M059J (cell line): ENCODE data around the gene LMNA. TPM values are rescaled to one million over a fixed set of nuclear protein-coding genes. Genes with fewer than 3 reads are reported as not detected.

ENCODE experiments used
- DNase-seq: peaks from one replicate; pipeline ENCODE4 v3.0.0-alpha.2; 2012; ENCODE audit warnings: low read depth
- total RNA-seq: library from RNA; depleted of rRNA; stranded (reverse); fragments of >200 nt; shearing (Covaris generic); gene quantifications from 2 replicates; pipeline ENCODE4 v1.2.3, GENCODE V29; 2014

LMNA gene
- total RNA-seq, 1 experiment from 2014 or later, result 698 TPM

DNA sequence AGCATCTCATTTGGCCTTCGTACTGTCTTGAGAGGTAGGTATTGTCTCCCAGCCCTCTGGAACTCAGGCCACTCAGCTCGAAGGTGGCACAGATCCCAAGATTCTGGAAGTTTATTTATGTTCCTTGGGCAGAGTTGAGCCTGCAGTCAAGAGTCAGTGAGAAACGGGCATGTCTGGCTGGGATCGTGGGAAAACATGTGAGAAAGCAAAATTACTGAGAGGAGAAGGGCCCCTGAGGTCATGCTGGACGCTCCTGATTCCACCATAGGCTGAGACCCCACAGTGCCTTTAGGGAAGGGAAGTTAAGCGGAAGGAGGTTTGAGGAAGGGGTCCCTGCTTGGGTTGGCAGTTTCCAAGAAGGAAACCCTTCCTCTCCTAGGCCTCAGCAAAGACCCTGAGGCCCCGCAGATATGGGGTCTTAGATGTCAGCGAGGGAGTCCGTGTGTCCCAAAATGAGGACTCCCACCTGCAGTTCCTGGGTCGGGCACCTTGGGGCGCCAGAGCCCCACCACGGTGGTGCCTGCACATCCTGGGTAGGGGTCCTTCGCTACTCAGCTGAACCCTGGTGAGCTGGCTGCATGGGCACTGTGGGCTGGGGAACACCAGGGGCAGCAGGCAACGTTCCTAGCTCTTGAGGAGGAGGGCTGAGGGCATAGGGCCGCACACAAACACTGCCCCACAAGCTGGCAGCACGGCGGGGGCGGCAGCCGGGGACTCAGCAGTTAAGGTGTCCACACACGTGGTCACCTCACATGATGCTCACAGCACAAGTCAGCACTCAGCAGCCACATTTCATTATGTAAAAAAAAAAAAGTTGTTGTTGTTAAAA is 26.6 kb downstream of the LMNA start:
- DNase-seq, result peak; percentile 74

DNA sequence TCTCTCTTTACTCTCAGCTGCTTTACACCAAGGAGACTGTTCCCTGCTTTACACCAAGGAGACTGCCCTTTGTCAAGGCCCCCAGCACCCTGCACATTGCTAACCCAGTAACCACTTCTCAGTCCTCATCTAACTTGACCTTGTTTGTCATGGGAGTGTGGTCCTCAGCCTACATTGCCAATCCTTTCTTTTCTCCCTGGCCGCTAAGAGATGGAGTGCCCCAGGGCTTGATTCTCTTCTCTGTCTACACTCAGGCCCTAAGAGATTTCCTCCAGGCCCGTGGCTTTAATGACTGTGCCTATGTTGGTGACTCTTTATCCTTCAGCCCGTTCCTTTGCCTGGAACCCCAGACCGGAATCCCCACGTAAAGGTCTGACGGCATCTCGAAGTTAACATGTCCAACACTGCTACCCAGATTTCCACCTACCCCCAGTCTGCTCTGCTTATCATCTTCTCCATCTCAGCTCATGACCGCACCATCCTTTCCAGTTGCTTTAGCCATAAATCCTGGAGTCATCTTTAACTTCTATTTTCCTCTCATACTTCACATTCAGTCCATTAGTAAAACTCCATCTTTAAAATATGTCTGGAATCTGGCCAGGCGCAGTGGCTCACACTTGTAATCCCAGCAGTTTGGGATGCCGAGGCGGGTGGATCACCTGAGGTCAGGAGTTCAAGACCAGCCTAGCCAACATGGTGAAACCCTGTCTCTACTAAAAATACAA is 29.4 kb downstream of the LMNA start:
- DNase-seq, result peak; percentile 77

DNA sequence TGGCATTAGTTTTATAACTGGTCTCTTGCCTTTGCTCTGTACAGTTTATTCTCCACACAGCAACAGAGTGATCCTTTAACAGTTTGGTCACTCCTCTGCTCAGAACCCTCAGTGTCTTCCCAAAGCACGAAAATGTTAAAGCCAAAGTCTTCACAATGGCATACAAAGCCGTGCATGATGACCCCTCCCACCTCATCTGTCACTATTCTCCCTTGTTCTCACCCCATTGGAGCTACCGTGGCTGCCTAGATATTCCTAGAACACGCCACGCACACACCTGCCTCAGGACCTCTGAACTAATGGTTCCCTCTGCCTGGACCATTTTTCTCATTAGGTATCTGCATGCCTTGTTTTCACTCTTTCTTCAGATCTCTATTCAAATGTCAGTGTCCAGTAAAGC is 30.2 kb downstream of the LMNA start:
- DNase-seq, result peak; percentile 6

DNA sequence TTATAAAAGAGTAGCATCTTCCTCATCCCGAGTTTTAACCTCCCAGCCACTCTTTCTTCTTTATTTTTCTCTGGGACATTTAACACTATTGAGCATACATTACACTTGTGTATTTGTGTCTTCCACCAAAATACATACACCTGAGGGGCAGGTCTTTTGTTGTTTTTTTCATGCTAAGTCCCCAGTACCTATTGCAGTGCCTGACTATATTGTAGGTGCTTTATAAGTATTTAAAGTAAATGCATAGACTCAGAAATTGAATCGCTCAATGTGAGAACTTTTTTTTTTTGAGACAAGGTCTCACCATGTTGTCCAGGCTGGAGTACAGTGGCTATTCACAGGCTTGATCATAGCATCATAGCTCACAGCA is 31.1 kb downstream of the LMNA start:
- DNase-seq, result no peak

DNA sequence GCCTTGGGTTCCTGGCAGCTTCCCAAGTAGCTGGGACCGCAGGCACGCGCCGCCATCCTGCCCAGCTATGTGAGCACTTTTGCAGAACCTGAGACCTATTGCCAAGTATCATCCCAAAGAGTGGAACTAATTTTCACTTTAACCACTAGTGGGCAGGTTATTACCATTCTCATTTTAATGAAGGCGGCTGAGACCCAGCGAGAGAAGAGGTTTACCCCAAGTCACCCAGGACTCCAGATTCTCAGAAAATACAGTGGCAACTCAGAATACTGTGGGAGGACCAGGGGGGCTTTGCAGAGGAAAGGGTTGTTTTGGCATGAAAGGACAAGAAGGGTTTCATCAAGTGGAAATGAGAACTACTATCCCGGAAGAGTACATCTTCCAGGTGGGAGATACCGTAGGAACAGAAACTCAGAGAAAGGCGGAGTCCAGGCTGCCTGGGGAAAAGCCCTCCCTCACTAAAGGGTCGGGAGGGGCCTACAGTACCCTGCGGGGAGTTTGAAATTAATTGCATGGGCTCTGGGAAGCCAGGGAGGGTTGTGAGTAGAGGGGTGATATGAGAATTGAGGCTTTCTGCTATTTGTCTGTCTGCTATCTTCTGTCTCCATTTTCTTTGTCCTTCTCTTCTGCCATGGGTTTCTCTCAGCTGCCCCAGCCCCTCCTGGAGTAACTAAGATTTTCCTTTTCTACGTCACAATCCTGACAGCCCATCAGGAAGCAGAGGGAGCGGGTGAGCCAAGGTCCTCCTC is 31.7 kb downstream of the LMNA start:
- DNase-seq, result peak; percentile 97

DNA sequence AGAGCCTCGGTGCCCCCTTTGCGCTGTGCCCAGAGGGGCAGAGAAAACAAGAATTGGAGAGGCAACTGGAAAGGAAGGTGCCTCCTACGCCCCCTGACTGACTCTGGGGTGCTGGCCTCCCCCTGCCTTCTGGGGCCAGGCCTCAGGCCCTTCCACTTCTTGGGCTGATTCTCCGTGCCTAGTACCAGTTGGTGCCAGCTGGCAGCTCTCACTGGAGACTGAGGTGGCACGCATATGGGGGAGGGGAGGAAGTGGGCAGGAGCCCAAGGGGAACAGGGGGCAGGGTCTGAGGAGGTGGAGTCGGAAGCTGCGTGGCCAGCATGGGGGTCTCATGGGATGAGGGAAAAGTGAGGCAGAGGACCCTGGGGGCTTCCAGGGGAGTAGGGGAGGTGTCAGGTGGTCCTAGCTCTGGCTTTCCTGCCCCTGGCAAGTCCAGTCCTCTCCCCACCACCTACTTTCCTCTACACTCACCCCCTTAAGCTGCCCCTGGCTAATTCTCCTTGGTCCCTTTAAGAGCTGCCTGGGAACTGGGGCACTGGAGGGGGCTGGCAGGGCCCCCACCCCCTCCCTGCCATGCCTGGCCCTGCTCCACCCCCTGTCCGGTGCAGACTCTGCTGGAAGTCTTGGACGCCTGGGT is 32.4 kb downstream of the LMNA start:
- peak; percentile 51 for DNase-seq

DNA sequence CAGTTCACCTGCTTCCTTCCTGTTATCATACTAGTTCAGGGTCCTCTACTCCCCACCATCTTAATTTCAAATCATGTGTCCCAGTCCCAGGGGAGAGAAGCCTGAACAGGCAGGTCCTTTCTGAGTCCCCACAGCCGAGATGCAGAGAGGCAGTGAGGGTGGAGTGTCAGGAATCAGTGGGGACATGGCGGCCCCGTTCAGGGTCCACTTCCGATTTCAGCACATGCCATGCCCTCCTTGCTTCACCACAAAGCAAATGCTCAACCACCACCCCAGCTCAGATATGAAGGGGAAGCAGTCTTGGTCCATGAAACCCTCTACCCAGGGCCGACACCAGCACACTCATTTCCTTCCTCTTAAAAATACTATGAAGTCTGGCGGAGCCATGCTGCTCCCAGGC is 33.7 kb downstream of the LMNA start:
- no peak for DNase-seq

DNA sequence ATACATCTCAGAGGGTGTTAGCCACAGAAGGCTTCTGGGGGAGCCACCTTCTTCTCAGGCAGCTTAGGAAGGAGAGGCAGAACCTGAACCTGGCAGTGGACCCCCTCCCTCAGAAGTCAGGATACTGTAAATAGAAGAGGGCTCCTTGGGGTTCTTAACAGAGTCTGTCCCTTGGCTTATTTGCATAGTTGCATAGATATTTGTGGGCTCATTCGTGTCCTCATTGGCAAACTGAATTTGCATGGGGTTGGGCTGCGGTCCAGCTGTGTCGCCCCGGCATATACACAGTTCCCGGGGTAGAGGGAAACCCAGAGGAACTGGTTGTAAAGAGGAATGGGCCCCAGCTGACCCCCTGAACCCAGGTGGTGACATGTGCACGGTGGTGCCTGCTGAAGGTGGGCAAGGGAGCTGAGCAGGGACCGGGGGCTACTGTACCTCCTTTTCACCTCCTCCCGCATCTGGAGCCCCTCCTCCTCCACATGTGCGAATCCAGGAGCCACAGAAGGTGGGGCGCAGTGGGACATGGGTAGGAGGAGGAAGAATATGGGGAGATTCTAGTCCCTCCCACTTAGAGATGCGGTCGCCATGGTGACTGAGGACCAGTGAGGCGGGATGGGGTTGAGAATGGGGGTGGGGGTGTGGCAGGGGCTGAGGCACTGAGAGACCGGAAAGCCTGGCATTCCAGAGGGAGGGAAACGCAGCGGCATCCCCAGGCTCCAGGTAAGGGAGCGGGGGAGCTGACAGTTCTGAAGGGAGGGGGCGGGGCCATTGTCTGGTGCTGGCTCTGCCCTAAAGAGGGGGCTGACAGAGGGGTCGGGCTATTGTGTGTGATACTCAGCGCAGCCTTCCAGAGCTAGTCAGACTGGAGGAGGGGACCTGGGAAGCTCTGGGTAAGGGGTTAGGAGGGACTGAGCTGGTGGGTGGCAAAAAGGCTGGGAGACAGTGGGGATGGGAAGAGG is 35.1 kb downstream of the LMNA start:
- DNase-seq, result no peak

DNA sequence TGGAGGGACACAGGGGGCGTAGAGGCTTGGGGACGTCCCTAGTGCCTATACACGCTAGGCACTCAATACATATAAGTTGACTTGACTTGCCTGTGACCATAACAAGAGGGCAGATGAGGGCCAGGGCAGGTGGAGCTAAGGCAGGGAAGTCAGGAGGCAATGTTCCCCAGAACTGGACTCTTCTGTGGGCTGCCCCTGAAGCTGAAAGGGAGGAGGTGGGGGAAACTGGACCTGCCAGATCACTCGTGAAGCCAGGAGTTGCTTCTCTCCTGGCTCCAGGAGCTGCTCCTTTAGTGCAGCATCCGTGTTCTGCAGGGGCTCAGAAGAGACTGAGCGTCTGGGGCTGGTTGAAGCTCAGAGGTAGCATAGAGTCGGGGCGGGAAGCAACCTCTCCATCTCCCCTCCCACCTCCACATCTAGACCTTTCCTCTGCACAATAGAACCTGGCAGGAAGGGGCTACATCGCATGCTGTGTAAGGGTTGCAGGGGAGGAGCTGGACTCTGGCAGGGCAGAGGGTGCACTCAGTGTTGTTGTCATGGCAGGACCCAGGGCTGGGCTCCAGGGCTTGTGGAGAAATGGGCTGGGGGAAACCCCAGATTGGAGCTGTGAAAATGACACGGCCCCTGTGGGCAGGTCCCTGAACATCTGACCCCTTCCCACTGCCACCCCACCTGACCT is 36.0 kb downstream of the LMNA start:
- DNase-seq, result no peak

DNA sequence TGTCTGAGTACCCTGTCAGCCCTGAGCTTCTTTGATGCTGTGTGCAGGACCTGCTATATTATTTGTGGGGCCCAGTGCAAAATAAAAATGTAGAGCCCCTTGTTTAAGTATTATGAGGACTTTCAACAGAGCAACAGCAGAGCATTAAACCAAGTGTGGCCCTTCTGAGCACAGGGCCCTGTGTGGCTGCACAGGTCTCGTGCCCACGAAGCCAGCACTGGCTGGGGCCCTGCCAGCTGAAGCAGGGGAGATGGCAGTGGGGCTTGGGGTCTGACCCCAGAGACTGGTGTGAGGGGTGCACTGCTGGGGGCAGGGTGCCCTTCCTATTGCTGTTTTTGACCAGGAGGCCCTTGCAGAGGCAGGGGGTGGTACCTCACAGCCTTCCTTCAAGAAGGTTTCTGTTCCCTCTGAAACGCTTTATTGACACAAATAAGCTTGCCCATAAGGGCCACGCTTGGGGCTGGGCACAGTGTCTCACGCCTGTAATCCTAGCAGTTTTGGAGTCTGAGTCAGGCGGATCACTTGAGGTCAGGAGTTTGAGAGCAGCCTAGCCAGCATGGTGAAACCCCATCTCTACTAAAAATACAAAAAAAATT is 36.7 kb downstream of the LMNA start:
- DNase-seq, result peak; percentile 87

DNA sequence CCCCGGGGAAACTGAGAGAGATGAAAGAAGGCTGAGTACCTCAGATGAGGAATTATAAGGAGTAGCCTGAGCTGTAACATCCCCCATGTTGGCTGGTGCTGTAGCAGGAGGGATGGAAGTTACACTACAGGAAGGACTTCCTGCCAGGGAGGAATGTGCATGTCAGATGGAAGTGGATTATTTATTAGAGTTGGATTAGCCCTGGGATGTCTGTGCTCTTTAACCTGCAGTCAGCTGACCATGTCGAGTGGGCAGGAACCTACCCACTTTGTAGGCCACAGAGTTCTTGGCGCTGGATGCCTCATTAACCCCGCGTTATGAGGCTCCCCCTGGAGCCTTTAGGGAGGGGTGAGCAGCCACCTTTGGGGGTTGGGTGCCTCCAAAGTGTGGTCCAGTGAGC is 38.1 kb downstream of the LMNA start:
- peak; percentile 39 for DNase-seq

DNA sequence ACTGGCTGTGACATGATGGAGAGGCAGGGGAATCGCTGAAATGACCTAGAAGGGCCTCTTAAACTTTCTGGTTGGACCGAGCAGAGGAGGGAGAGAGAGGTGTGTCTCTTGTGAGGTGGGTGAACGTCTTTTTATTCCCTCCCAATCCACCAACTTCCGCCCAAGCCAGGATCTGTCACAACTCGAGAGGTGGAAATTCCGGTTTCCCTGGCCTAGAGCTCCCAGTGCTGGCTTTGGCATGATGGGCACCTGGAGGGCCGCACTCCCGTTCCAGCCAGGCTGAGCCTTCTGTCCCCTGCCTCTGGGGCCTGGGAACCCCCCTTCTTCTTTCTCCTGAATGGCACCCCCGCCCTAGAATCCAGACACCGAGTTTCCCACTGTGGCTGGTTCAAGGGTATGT is 38.9 kb downstream of the LMNA start, which contains the start of gene SEMA4A:
TSS of gene SEMA4A (plus strand) at position 224 of the 400 bp plus-strand sequence. CDS start 994 bp downstream, outside the sequence.
- DNase-seq, result no peak

DNA sequence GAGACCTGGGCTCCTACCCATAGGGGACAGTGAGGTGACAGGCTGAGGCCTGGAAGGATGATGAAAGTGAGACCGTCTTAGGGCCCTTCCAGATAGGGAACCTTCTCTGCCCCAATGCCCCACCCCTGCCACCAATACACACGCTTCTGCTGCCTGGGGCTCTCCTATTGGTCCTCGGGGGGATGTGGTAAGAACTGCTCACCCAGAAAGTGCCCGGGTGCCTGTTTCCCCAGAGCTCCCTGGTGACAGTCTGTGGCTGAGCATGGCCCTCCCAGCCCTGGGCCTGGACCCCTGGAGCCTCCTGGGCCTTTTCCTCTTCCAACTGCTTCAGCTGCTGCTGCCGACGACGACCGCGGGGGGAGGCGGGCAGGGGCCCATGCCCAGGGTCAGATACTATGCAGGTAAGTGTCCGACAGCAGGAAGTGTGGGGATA is 39.8 kb downstream of the LMNA start:
- DNase-seq, result no peak

DNA sequence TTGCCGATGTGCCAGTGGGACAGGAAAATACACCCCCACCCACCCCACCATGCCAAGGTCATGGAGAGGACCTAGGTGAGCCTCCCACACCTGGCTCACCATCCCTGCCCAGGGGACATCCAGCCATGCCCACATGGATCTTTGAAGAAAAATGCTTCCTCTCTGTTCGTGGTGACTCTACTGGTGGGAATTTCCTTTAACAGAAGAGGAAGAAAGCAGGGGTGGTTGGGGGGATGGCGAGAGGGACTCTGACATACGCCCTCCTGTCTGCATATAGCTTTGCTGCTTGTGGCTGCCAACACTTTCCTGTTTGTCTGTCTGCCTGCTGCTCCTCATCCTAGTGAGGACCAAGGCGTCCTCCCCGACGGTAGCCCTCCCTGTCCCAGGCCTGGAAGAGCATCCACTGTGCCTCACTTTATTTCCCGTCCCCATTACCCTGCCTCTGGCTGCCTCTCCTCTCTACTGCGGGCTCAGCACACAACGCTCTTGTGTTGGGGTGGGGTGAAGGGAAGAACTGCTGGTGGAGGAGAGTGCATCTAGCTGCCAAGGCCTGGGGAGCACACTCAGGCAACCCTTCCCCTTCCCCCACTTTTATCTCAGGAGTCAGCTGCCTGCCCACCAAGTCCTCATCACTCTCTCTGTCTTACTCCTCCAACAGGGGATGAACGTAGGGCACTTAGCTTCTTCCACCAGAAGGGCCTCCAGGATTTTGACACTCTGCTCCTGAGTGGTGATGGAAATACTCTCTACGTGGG is 41.4 kb downstream of the LMNA start:
- no peak for DNase-seq

DNA sequence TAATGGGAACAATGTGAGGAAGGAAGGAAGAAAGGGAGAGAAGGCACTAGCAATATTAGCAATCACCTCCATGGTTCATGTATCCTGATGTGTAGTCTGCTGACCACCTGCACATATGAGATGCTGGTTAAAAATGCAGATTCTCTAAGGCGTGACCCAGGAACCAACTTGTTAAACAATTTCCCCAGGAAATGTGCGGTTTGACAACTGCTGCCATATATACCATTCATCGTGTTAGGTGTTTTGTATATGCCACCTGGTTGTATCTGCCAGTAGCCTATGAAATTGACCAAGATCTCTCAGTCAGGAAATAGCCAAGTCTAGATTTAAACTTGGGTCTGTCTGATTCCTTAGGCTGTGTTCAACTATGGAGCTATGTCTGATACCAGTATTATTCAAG is 43.0 kb downstream of the LMNA start:
- DNase-seq, result no peak

DNA sequence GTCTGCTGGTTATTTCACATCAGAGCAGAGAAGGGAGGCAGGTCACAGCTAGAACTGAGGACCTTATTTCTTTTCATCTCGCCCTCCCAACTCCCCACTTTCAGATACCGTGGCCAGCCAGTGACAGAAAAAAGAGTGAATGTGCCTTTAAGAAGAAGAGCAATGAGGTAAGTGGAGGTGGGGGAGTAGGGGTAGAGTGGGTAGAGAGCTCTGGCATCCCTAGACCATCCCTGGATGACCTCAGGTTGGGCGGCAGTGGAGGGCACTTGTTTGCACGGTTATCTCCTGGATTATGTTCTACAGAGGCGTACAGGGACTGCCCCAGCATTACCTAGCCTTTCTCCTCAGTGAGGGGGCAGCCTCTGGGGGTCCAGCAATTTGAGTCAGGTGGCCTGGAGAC is 43.5 kb downstream of the LMNA start:
- DNase-seq, result no peak

DNA sequence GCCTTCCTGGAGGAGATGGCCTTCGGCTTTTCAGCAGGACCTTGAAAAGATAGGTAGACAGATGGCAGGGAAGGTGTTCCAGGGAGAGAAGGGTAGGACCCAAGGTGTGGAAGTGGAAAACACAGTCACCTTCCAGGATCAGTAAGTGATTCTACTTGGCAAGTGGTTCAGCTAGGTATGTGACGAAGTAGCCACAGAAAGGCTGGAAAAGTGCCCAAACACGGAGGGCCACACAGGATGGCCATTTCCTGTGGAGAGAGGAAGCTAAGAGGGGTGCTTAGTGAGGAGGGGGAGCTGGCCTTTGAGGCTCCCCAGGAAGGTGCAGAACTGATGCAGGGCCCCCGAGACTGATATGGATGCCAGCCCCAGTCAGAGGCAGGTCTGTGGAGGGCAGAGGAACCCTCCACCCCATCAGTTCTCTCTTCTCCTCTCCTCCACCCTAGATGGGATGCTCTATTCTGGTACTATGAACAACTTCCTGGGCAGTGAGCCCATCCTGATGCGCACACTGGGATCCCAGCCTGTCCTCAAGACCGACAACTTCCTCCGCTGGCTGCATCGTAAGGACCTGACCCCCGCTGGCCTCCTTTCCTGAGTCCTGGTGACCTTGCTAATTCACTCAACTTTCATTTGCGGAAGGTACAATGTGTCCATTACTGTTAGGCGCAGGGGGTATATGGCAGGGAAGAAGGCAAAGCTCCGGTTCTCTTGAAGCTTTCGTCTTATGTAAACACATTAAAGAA is 45.7 kb downstream of the LMNA start:
- peak; percentile 72 for DNase-seq

DNA sequence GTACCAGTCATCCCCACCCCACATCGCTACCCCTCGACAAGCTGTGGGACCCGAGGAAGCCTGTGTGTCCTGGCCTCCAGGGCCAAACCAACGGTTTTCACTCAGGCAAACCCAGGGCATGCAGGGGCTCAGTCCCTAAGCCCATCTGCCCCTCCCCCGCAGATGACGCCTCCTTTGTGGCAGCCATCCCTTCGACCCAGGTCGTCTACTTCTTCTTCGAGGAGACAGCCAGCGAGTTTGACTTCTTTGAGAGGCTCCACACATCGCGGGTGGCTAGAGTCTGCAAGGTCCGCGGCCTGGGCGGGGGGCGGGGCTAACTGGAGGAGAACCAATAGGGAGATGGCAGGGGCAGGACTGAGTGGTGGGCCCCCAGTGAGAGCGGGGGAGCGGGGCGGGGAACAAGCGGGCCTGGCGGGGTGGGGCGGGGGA is 46.2 kb downstream of the LMNA start:
- DNase-seq, result peak; percentile 71
